MCF 10A (cell line): ENCODE measurements around the gene TRIML2. TPM values are rescaled to one million over a fixed set of nuclear protein-coding genes. Genes with fewer than 3 reads are reported as not detected.

ENCODE experiments used
- BruUV-seq: library from RNA; stranded (reverse); fragments of 400-500 nt; replicated peaks from 2 replicates; lab custom pipeline; 2021; lab: Mats Ljungman, UMichigan
- CTCF ChIA-PET: fragments of 300-600 bp; sonication (Branson Sonifier 250); formaldehyde crosslinking; extraction: SDS; loops from one replicate; lab custom pipeline; 2021; ENCODE audit warnings: antibody characterized with exemption, inconsistent platforms; lab: Yijun Ruan, JAX
- POLR2A ChIA-PET: fragments of 300-600, 350-650 bp; sonication (Branson Sonifier 250); formaldehyde crosslinking; extraction: SDS; loops from one replicate; lab custom pipeline; 2020; ENCODE audit warnings: antibody characterized with exemption, inconsistent platforms; lab: Yijun Ruan, JAX
- DNase-seq: peaks from one replicate; pipeline ENCODE4 v3.0.0-alpha.2; 2018; ENCODE audit not compliant: unreplicated experiment
- H3K27ac Mint-ChIP-seq: one replicate; pipeline ENCODE4 v1.8.0; 2022; ENCODE audit warnings: mild to moderate bottlenecking, low read depth, mixed read lengths; ENCODE audit not compliant: unreplicated experiment
- H3K27me3 Mint-ChIP-seq: one replicate; pipeline ENCODE4 v1.8.0; 2022; ENCODE audit warnings: mixed read lengths; ENCODE audit not compliant: insufficient read depth, unreplicated experiment
- H3K36me3 Mint-ChIP-seq: one replicate; pipeline ENCODE4 v1.8.0; 2022; ENCODE audit warnings: mild to moderate bottlenecking, moderate library complexity, mixed read lengths; ENCODE audit not compliant: insufficient read depth, unreplicated experiment
- H3K4me1 Mint-ChIP-seq: one replicate; pipeline ENCODE4 v1.8.0; 2022; ENCODE audit warnings: mixed read lengths; ENCODE audit not compliant: insufficient read depth, unreplicated experiment
- H3K4me3 Mint-ChIP-seq: one replicate; pipeline ENCODE4 v1.8.0; 2022; ENCODE audit warnings: mild to moderate bottlenecking, moderate library complexity, mixed read lengths; ENCODE audit not compliant: unreplicated experiment
- H3K9me3 Mint-ChIP-seq: one replicate; pipeline ENCODE4 v1.8.0; 2022; ENCODE audit warnings: mixed read lengths; ENCODE audit not compliant: unreplicated experiment
- intact Hi-C: fragments of 100-400 bp; cut with micrococcal nuclease; formaldehyde crosslinking; loops from 2 replicates; pipeline ENCODE4 v1.14.1; 2022
- total RNA-seq: library from RNA; stranded (reverse); gene quantifications from 2 replicates; pipeline ENCODE4 v1.2.3, GENCODE V29; 2022
- TF ChIP-seq, protein P1 (sequence below): fragments of 200-600 bp; IDR thresholded peaks from one replicate; pipeline ENCODE4 v1.8.0; 2022; ENCODE audit warnings: antibody characterized with exemption, mild to moderate bottlenecking; ENCODE audit not compliant: unreplicated experiment

Gene TRIML2
- total RNA-seq, 1 experiment from 2014 or later = 6.7 TPM

- Mint-ChIP-seq H3K4me3 (no peak overlapping the region), H3K27me3 (no peaks in the 10 kb centered on the region), H3K36me3 (no peaks in the 10 kb centered on the region), H3K9me3 (peaks cover 6% of the 10 kb centered on the region), H3K27ac (no peak overlapping the region), H3K4me1 (no peaks in the 10 kb centered on the region)
- ChIA-PET POLR2A (interaction anchor here (0.6 kb wide), 1 partner anchor 420 kb away, joined by 5 read pairs; no protein-coding TSS in a partner anchor), CTCF (no interaction called here)
- BruUV-seq = no TSS peak
- intact Hi-C loops = no loop called here
- TF ChIP-seq, protein P1, sequence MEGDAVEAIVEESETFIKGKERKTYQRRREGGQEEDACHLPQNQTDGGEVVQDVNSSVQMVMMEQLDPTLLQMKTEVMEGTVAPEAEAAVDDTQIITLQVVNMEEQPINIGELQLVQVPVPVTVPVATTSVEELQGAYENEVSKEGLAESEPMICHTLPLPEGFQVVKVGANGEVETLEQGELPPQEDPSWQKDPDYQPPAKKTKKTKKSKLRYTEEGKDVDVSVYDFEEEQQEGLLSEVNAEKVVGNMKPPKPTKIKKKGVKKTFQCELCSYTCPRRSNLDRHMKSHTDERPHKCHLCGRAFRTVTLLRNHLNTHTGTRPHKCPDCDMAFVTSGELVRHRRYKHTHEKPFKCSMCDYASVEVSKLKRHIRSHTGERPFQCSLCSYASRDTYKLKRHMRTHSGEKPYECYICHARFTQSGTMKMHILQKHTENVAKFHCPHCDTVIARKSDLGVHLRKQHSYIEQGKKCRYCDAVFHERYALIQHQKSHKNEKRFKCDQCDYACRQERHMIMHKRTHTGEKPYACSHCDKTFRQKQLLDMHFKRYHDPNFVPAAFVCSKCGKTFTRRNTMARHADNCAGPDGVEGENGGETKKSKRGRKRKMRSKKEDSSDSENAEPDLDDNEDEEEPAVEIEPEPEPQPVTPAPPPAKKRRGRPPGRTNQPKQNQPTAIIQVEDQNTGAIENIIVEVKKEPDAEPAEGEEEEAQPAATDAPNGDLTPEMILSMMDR = no peak
- no peak for DNase-seq
Observed at GRCh38 chr4:188086858-188087257, 22.5 kb downstream of the TRIML2 start.

- Mint-ChIP-seq H3K36me3 (no peaks in the 10 kb centered on the region), H3K9me3 (no peaks in the 10 kb centered on the region), H3K4me3 (no peak overlapping the region), H3K27ac (no peak overlapping the region), H3K4me1 (no peaks in the 10 kb centered on the region), H3K27me3 (no peaks in the 10 kb centered on the region)
- TF ChIP-seq, protein P1 = no peak
- no peak for DNase-seq
- ChIA-PET POLR2A (no interaction called here), CTCF (no interaction called here)
- no TSS peak for BruUV-seq
- intact Hi-C loops = no loop called here
Observed at GRCh38 chr4:188082796-188083195, 26.6 kb downstream of the TRIML2 start.

DNA sequence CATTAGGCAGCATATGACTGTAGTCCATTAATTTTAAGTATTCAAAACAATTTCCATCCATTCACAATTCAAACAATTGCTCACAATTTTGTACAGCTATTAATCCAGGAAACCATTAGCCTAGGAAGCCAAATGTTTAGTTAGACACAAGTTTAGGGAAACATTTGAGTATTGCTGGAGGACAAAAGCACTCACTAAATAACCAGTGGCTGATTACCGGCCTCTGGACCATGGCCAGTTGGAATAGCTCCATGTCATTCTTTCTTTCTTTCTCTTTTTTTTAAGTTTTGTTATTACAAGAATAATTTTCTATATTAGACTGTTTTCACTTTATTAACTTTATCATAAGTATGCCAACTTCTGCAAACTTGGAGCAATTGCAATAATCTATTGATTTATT lies 31.3 kb downstream of the TRIML2 start:
- ChIA-PET CTCF (no interaction called here), POLR2A (interaction anchor here (0.7 kb wide), 1 partner anchor 13 kb away, joined by 3 read pairs; no protein-coding TSS in a partner anchor)
- H3K36me3 Mint-ChIP-seq = no peaks in the 10 kb centered on the region

DNA sequence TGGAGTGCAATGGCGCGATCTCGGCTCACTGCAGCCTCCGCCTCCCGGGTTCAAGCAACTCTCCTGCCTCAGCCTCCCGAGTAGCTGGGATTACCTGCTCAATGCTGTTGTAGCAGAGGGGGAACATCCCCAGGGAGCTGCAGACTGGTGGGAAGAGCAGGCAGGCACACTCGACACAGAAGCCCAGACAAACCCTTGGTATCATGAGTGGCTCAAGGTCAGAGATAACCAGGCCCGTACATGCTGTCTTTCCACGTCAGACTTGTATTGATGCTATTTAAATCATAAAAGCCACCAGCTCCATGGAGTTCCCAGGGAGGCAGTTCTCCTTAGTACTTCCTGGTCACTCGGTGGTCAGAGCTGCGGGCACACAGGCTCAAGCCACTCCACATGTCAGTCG lies 33.2 kb downstream of the TRIML2 start:
- no peak for DNase-seq
- Mint-ChIP-seq H3K27me3 (no peaks in the 10 kb centered on the region), H3K4me3 (no peak overlapping the region), H3K36me3 (no peaks in the 10 kb centered on the region), H3K9me3 (no peaks in the 10 kb centered on the region), H3K27ac (no peak overlapping the region), H3K4me1 (no peaks in the 10 kb centered on the region)
- ChIA-PET POLR2A (interaction anchor here (0.6 kb wide), 1 partner anchor 1354 kb away, joined by 3 read pairs; no protein-coding TSS in a partner anchor), CTCF (interaction anchor here (0.6 kb wide), 1 partner anchor 339 kb away, joined by 4 read pairs; no protein-coding TSS in a partner anchor)
- no TSS peak for BruUV-seq
- intact Hi-C loops = no loop called here
- TF ChIP-seq, protein P1 = no peak

More for the DNA sequence above, 31.3 kb downstream of the TRIML2 start:
- BruUV-seq = no TSS peak
- Mint-ChIP-seq H3K9me3 (no peaks in the 10 kb centered on the region), H3K27me3 (no peaks in the 10 kb centered on the region), H3K4me1 (no peaks in the 10 kb centered on the region), H3K4me3 (no peak overlapping the region), H3K27ac (no peak overlapping the region)
- DNase-seq = no peak
- intact Hi-C loops = no loop called here
- TF ChIP-seq, protein P1 = no peak
